Neural cell (in vitro differentiated cells): Measurements from ENCODE around the gene MGAM2.

Experiments
- CTCF ChIP-seq: fragments of 450-650 bp; IDR thresholded peaks from 2 replicates; pipeline ENCODE4 v1.5.1; 2014; ENCODE audit warnings: antibody characterized with exemption, mild to moderate bottlenecking, moderate library complexity; ENCODE audit not compliant: poor library complexity, severe bottlenecking
- EP300 ChIP-seq: fragments of 450-650 bp; conservative IDR thresholded peaks from 2 replicates; pipeline ENCODE4 v1.6.1; 2014; ENCODE audit warnings: antibody characterized with exemption, mild to moderate bottlenecking, moderate library complexity; ENCODE audit not compliant: poor library complexity, severe bottlenecking
- EZH2 ChIP-seq: fragments of 200-600, 300-800 bp; shearing (Covaris generic), sonication (generic); IDR thresholded peaks from 2 replicates; pipeline ENCODE4 v1.6.1; 2014; ENCODE audit warnings: antibody characterized with exemption, low read length, borderline replicate concordance, mild to moderate bottlenecking; ENCODE audit not compliant: insufficient read depth, poor library complexity, severe bottlenecking
- TAF1 ChIP-seq: IDR thresholded peaks from 2 replicates; pipeline ENCODE4 v1.6.1; 2012; ENCODE audit warnings: low read depth

- TF ChIP-seq CTCF (no peak), TAF1 (no peak), EP300 (no peak), EZH2 (no peak)
Measured at GRCh38 chr7:142185069-142185468, 73.6 kb downstream of the MGAM2 start.
